Lower lobe of right lung (tissue), 2 donors: Measurements from ENCODE around the gene SUSD1. TPM values are rescaled to one million over a fixed set of nuclear protein-coding genes. Genes with fewer than 3 reads are reported as not detected.

ENCODE experiments used
- ATAC-seq, 2 donors: fragments of 200-7000 bp; cut with Tn5 transposase; one replicate each; pipeline ENCODE4 v1.9.1; 2020 to 2022; ENCODE audit warnings: mild to moderate bottlenecking in 2 of 2, moderate library complexity in 2 of 2
- DNase-seq: peaks from one replicate; pipeline ENCODE4 v3.0.0-alpha.2; 2020
- H3K27ac ChIP-seq: fragments of 200-600 bp; one replicate; pipeline ENCODE4 v1.8.0; 2022
- H3K27me3 ChIP-seq: fragments of 200-600 bp; one replicate; pipeline ENCODE4 v1.8.0; 2022; ENCODE audit warnings: low read depth
- H3K36me3 ChIP-seq: fragments of 200-600 bp; one replicate; pipeline ENCODE4 v1.8.0; 2022; ENCODE audit warnings: mild to moderate bottlenecking
- H3K4me1 ChIP-seq: fragments of 200-600 bp; one replicate; pipeline ENCODE4 v1.8.0; 2022
- H3K4me3 ChIP-seq: fragments of 200-600 bp; one replicate; pipeline ENCODE4 v1.8.0; 2022; ENCODE audit warnings: mild to moderate bottlenecking
- H3K9me3 ChIP-seq: fragments of 200-600 bp; one replicate; pipeline ENCODE4 v1.8.0; 2022
- intact Hi-C: fragments of 100-400 bp; cut with DNase I; formaldehyde crosslinking; loops from one replicate; pipeline ENCODE4 v1.11.0; 2022
- total RNA-seq: library from RNA; stranded (reverse); fragmentation: NEBNext Ultra II Directional; extraction: Animal tissue kit (Norgen Biotek cat#: 25700); gene quantifications from one replicate; pipeline ENCODE4 v1.2.1, GENCODE V29; 2021
- TF ChIP-seq, protein P1 (sequence below): fragments of 200-600 bp; IDR thresholded peaks from one replicate; pipeline ENCODE4 v1.8.0; 2022; ENCODE audit warnings: antibody characterized with exemption, mild to moderate bottlenecking
- donor health status: DM: no; HTN: yes; CAD: no; lungs with severe emphysema.

The SUSD1 gene
- total RNA-seq, 1 donor from 2014 or later = 49.4 TPM

- no peak overlapping the region for H3K27ac ChIP-seq
- DNase-seq (no peak), ATAC-seq (no peak)
- peaks cover 20% of the 10 kb centered on the region for H3K36me3 ChIP-seq
- H3K4me1 ChIP-seq = no peaks in the 10 kb centered on the region
- H3K4me3 ChIP-seq = no peak overlapping the region
- TF ChIP-seq, protein P1, sequence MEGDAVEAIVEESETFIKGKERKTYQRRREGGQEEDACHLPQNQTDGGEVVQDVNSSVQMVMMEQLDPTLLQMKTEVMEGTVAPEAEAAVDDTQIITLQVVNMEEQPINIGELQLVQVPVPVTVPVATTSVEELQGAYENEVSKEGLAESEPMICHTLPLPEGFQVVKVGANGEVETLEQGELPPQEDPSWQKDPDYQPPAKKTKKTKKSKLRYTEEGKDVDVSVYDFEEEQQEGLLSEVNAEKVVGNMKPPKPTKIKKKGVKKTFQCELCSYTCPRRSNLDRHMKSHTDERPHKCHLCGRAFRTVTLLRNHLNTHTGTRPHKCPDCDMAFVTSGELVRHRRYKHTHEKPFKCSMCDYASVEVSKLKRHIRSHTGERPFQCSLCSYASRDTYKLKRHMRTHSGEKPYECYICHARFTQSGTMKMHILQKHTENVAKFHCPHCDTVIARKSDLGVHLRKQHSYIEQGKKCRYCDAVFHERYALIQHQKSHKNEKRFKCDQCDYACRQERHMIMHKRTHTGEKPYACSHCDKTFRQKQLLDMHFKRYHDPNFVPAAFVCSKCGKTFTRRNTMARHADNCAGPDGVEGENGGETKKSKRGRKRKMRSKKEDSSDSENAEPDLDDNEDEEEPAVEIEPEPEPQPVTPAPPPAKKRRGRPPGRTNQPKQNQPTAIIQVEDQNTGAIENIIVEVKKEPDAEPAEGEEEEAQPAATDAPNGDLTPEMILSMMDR = no peak
- H3K27me3 ChIP-seq = no peaks in the 10 kb centered on the region
- intact Hi-C loops = no loop called here
- H3K9me3 ChIP-seq = no peaks in the 10 kb centered on the region
Measured at GRCh38 chr9:112112519-112112918, 62.6 kb downstream of the SUSD1 start.

GRCh38 chr9:112111461-112111860, 63.6 kb downstream of the SUSD1 start:
- H3K36me3 ChIP-seq = peaks cover 20% of the 10 kb centered on the region
- H3K27ac ChIP-seq = no peak overlapping the region
- H3K27me3 ChIP-seq = no peaks in the 10 kb centered on the region
- intact Hi-C loops = no loop called here
- no peak for ATAC-seq
- DNase-seq = no peak
- H3K4me1 ChIP-seq = no peaks in the 10 kb centered on the region
- H3K9me3 ChIP-seq = no peaks in the 10 kb centered on the region
- TF ChIP-seq, protein P1 = no peak
- no peak overlapping the region for H3K4me3 ChIP-seq

DNA sequence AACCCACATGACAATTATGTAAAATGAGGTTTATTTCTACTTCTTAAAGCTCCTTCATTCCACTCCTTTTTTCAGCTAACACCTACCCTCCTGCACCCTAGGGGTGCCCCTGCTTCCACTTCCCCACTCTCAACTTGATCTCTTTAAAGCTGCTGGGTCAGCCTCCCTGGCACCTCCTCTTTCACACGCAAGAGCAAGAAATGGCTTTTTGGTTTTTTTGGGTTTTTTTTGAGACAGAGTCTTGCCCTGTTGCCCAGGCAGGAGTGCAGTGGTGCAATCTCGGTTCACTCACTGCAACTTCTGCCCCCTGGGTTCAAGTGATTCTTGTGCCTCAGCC, 64.4 kb downstream of the SUSD1 start:
- no peaks in the 10 kb centered on the region for H3K27me3 ChIP-seq
- H3K4me3 ChIP-seq = no peak overlapping the region
- H3K4me1 ChIP-seq = no peaks in the 10 kb centered on the region
- intact Hi-C loops = no loop called here
- no peaks in the 10 kb centered on the region for H3K9me3 ChIP-seq
- H3K27ac ChIP-seq = no peak overlapping the region
- ATAC-seq (no peak), DNase-seq (no peak)
- TF ChIP-seq, protein P1 = no peak
- peaks cover 20% of the 10 kb centered on the region for H3K36me3 ChIP-seq

GRCh38 chr9:112110094-112110776, 64.9 kb downstream of the SUSD1 start:
- no peaks in the 10 kb centered on the region for H3K27me3 ChIP-seq
- H3K9me3 ChIP-seq = no peaks in the 10 kb centered on the region
- H3K27ac ChIP-seq = no peak overlapping the region
- intact Hi-C loops = no loop called here
- no peaks in the 10 kb centered on the region for H3K4me1 ChIP-seq
- ATAC-seq (no peak), DNase-seq (no peak)
- H3K4me3 ChIP-seq = no peak overlapping the region
- TF ChIP-seq, protein P1 = no peak
- peaks cover 20% of the 10 kb centered on the region for H3K36me3 ChIP-seq

- intact Hi-C loops = no loop called here
- no peak overlapping the region for H3K4me3 ChIP-seq
- no peaks in the 10 kb centered on the region for H3K9me3 ChIP-seq
- no peak overlapping the region for H3K27ac ChIP-seq
- TF ChIP-seq, protein P1 = no peak
- peaks cover 5% of the 10 kb centered on the region for H3K4me1 ChIP-seq
- DNase-seq (no peak), ATAC-seq (no peak)
- H3K27me3 ChIP-seq = no peaks in the 10 kb centered on the region
- H3K36me3 ChIP-seq = no peaks in the 10 kb centered on the region
Measured at GRCh38 chr9:112104901-112105300, 70.2 kb downstream of the SUSD1 start.

GRCh38 chr9:112104401-112104800, 70.7 kb downstream of the SUSD1 start:
- ATAC-seq (no peak), DNase-seq (no peak)
- peaks cover 5% of the 10 kb centered on the region for H3K4me1 ChIP-seq
- H3K27ac ChIP-seq = no peak overlapping the region
- no peak overlapping the region for H3K4me3 ChIP-seq
- no peaks in the 10 kb centered on the region for H3K27me3 ChIP-seq
- peaks cover 3% of the 10 kb centered on the region for H3K36me3 ChIP-seq
- intact Hi-C loops = no loop called here
- TF ChIP-seq, protein P1 = no peak
- H3K9me3 ChIP-seq = no peaks in the 10 kb centered on the region
